Fibroblast of lung (primary cell): ENCODE results near the gene MOV10. TPM values are rescaled to one million over a fixed set of nuclear protein-coding genes. Genes with fewer than 3 reads are reported as not detected.

ENCODE experiments used
- DNase-seq, 2 donors: peaks; one replicate each; pipeline versions ENCODE4 v3.0.0 to v3.0.0-alpha.2; 2010; ENCODE audit warnings: low read depth in 2 of 2
- H2AFZ ChIP-seq: 2 replicates; pipeline ENCODE4 v1.5.1; 2012; ENCODE audit warnings: low read length, control low read depth, inconsistent platforms
- H3K27ac ChIP-seq: 2 replicates; pipeline ENCODE4 v1.5.1; 2011; ENCODE audit warnings: low read length, control low read depth; ENCODE audit not compliant: insufficient read depth
- H3K27me3 ChIP-seq: 2 replicates; pipeline ENCODE4 v1.5.1; 2011; ENCODE audit warnings: mild to moderate bottlenecking, low read length; ENCODE audit not compliant: control insufficient read depth, insufficient read depth
- H3K36me3 ChIP-seq: 2 replicates; pipeline ENCODE4 v1.5.1; 2011; ENCODE audit warnings: low read length; ENCODE audit not compliant: control insufficient read depth, insufficient read depth
- H3K4me1 ChIP-seq: 2 replicates; pipeline ENCODE4 v1.5.1; 2011; ENCODE audit warnings: low read length; ENCODE audit not compliant: control insufficient read depth, insufficient read depth; ENCODE audit errors: extremely low read depth
- H3K4me2 ChIP-seq: 2 replicates; pipeline ENCODE4 v1.5.1; 2011; ENCODE audit warnings: low read length, control low read depth; ENCODE audit not compliant: insufficient read depth; ENCODE audit errors: extremely low read depth
- H3K4me3 ChIP-seq, 4 experiments: fragments of 200-600 bp in 1 of 4; sonication (generic) in 1 of 4; replicated peaks in 1 of 4; 2 replicates each; pipeline ENCODE4 v1.5.1; 2011 to 2016; ENCODE audit warnings: low read length in 4 of 4, low read depth in 3 of 4, mild to moderate bottlenecking in 3 of 4, control low read depth in 2 of 4, inconsistent platforms in 1 of 4, mixed read lengths in 1 of 4; ENCODE audit not compliant: insufficient read depth in 1 of 4; ENCODE audit errors: control extremely low read depth in 1 of 4
- H3K79me2 ChIP-seq: 2 replicates; pipeline ENCODE4 v1.5.1; 2012; ENCODE audit warnings: mild to moderate bottlenecking, low read length, inconsistent platforms; ENCODE audit not compliant: control insufficient read depth, insufficient read depth
- H3K9ac ChIP-seq: 2 replicates; pipeline ENCODE4 v1.5.1; 2011; ENCODE audit warnings: mild to moderate bottlenecking, low read length, control low read depth; ENCODE audit not compliant: insufficient read depth
- H3K9me3 ChIP-seq: 2 replicates; pipeline ENCODE4 v1.5.1; 2012; ENCODE audit warnings: low read depth, low read length; ENCODE audit not compliant: control insufficient read depth, insufficient read depth
- H4K20me1 ChIP-seq: 2 replicates; pipeline ENCODE4 v1.5.1; 2011; ENCODE audit warnings: low read length; ENCODE audit not compliant: control insufficient read depth, insufficient read depth; ENCODE audit errors: extremely low read depth
- CTCF ChIP-seq, 2 donors: IDR thresholded peaks in 1 of 2; conservative IDR thresholded peaks in 1 of 2; 1 replicate in 1 of 2; 2 replicates in 1 of 2; pipeline ENCODE4 v1.5.1; 2011 to 2012; ENCODE audit warnings: low read length in 2 of 2, control low read depth in 1 of 2, inconsistent platforms in 1 of 2, low read depth in 1 of 2, mild to moderate bottlenecking in 1 of 2
- EZH2 ChIP-seq: IDR thresholded peaks from 2 replicates; pipeline ENCODE4 v1.5.1; 2012; ENCODE audit warnings: low read length, control low read depth, mild to moderate bottlenecking; ENCODE audit errors: missing control alignments
- polyA plus RNA-seq, 2 donors: library from polyadenylated mRNA; depleted of rRNA in 1 of 2; stranded (reverse) in 1 of 2; unstranded in 1 of 2; fragments of >200 nt; gene quantifications; 2 replicates each; pipeline ENCODE4 v1.2.1, GENCODE V29; 2011 to 2012; ENCODE audit warnings: missing spikeins in 1 of 2
- total RNA-seq: library from RNA; depleted of rRNA; stranded (reverse); fragments of >200 nt; gene quantifications from 2 replicates; pipeline ENCODE4 v1.2.1, GENCODE V29; 2014

MOV10 gene
- total and polyA plus RNA-seq, 2 donors (not counting 1 experiment from before 2014, with no cell fraction given) = 39.6 to 42.9 TPM

GRCh38 chr1:112626887-112627286 is 47.6 kb upstream of the MOV10 start:
- H3K36me3 ChIP-seq = peaks cover 2% of the 10 kb centered on the region
- H4K20me1 ChIP-seq = peaks cover 4% of the 10 kb centered on the region

DNA sequence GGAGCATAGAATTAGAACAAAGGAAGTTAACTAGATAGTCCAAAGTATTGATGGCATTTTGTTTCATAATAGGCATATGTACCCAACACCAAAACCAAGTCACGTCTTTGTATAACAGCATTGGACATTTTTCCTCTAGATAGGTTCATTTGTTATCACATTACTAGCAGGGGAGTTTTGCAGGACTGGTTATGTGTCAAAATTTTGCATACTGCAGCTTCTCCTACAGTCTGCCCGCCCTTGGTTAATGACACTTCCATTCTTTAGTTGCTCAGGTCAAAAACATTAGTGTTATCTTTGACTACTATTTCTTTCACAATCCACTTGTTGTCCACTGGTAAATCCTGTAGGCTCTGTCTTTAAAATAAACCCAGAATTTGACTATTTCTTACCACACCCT is 45.9 kb upstream of the MOV10 start:
- peaks cover 2% of the 10 kb centered on the region for H3K36me3 ChIP-seq
- peaks cover 2% of the 10 kb centered on the region for H3K4me1 ChIP-seq
- no peak for DNase-seq
- no peak overlapping the region for H3K27ac ChIP-seq
- no peak overlapping the region for H3K9ac ChIP-seq
- H3K4me2 ChIP-seq = no peak overlapping the region
- H2AFZ ChIP-seq = no peak overlapping the region
- no peak overlapping the region for H3K4me3 ChIP-seq
- no peaks in the 10 kb centered on the region for H3K27me3 ChIP-seq
- no peaks in the 10 kb centered on the region for H3K9me3 ChIP-seq
- TF ChIP-seq CTCF (conservative IDR thresholded peaks at IDR 0.05 in 1 of 2, IDR thresholded peaks at IDR 0.05 in 1 of 2; ENCODE audit: low read depth in 1 of 2, low read length in 2 of 2) = no peak
- TF ChIP-seq EZH2 = no peak
- H3K79me2 ChIP-seq = peaks cover 96% of the 10 kb centered on the region
- H4K20me1 ChIP-seq = peaks cover 2% of the 10 kb centered on the region

More at GRCh38 chr1:112626887-112627286, 47.6 kb upstream of the MOV10 start:
- Histone ChIP-seq H3K4me3 (no peak overlapping the region), H3K4me2 (no peak overlapping the region), H3K27ac (no peak overlapping the region), H3K9me3 (no peaks in the 10 kb centered on the region), H2AFZ (no peak overlapping the region), H3K27me3 (no peaks in the 10 kb centered on the region), H3K9ac (no peak overlapping the region), H3K79me2 (peaks cover 95% of the 10 kb centered on the region), H3K4me1 (peaks cover 2% of the 10 kb centered on the region)
- DNase-seq = no peak
- TF ChIP-seq CTCF (conservative IDR thresholded peaks at IDR 0.05 in 1 of 2, IDR thresholded peaks at IDR 0.05 in 1 of 2; ENCODE audit: low read depth in 1 of 2, low read length in 2 of 2) (no peak), EZH2 (no peak)

GRCh38 chr1:112629256-112629655 is 45.2 kb upstream of the MOV10 start:
- peaks cover 2% of the 10 kb centered on the region for H4K20me1 ChIP-seq
- H3K9ac ChIP-seq = no peak overlapping the region
- no peaks in the 10 kb centered on the region for H3K27me3 ChIP-seq
- no peaks in the 10 kb centered on the region for H3K9me3 ChIP-seq
- no peak overlapping the region for H3K27ac ChIP-seq
- H3K4me1 ChIP-seq = peaks cover 4% of the 10 kb centered on the region
- no peak for TF ChIP-seq EZH2
- TF ChIP-seq CTCF (conservative IDR thresholded peaks at IDR 0.05 in 1 of 2, IDR thresholded peaks at IDR 0.05 in 1 of 2; ENCODE audit: low read depth in 1 of 2, low read length in 2 of 2) = no peak
- H3K36me3 ChIP-seq = peaks cover 2% of the 10 kb centered on the region
- no peak for DNase-seq
- H2AFZ ChIP-seq = no peak overlapping the region
- peaks cover 97% of the 10 kb centered on the region for H3K79me2 ChIP-seq
- no peak overlapping the region for H3K4me3 ChIP-seq
- no peak overlapping the region for H3K4me2 ChIP-seq
